KOPT-K1 (cell line): Measurements from ENCODE around the gene TRIM46.
"Not testable (repeated sequence)": the region's sequence is repeated elsewhere in the genome, so short reads cannot be mapped to it uniquely, and the experiment has no call there.

ENCODE experiments used
- H3K27ac ChIP-seq: fragments of 200-600 bp; sonication (generic); 2 replicates; pipeline ENCODE4 v1.5.1; 2016; ENCODE audit warnings: antibody characterized with exemption, mild to moderate bottlenecking, low read depth, low read length; ENCODE audit not compliant: poor library complexity, severe bottlenecking
- H3K36me3 ChIP-seq: fragments of 200-600 bp; sonication (generic); 2 replicates; pipeline ENCODE4 v1.5.1; 2017; ENCODE audit warnings: antibody characterized with exemption, mild to moderate bottlenecking, low read length, moderate library complexity; ENCODE audit not compliant: insufficient read depth
- H3K9me3 ChIP-seq: fragments of 200-600 bp; sonication (generic); 2 replicates; pipeline ENCODE4 v1.5.1; 2017; ENCODE audit warnings: antibody characterized with exemption, low read length, mild to moderate bottlenecking; ENCODE audit not compliant: insufficient read depth, poor library complexity, severe bottlenecking

TRIM46 gene

DNA sequence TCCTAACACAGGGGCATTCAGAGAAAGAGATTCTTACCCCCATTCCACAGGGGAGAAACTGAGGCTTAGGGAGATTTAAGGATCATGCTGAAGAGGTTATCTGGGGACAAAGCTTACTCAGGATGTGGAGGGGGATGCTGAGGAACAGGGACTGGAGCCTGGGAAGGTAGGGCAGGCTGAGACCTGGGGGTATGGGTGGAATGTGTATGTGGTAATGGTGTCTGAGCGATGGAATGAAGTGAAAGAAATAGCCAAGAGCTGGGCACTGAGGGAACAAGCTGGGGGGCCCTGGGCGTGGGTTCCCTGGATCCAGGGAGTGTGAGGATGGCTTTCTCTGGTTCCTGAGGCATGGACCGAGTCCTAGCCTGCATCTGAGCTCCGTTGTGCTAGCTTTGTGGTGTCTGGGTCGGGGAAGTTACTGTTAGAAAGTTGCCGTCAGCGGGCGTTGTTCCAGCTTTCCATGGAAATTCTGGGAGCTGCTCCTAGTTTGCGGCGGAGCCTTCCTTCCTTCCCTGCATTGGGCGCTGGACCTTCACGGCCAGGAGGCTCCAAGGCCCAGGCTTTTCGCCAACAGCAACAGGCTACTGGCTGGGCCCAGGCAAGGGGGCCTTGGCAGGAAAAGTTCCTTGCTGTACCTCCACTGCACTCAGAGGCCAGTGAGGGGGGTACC lies 37.9 kb downstream of the TRIM46 start:
- H3K27ac ChIP-seq, H3K9me3 ChIP-seq: not testable (repeated sequence)
- peaks cover 16% of the 10 kb centered on the region; the same call in 1 of the 2 replicates for H3K36me3 ChIP-seq

- H3K36me3 ChIP-seq = peaks cover 16% of the 10 kb centered on the region; the same call in 1 of the 2 replicates
- H3K27ac ChIP-seq, H3K9me3 ChIP-seq: not testable (repeated sequence)
These were observed 38.4 kb downstream of the TRIM46 start for GRCh38 chr1:155212051-155212440.

GRCh38 chr1:155214702-155215101 lies 41.1 kb downstream of the TRIM46 start:
- not testable (repeated sequence) for H3K9me3 ChIP-seq, H3K27ac ChIP-seq
- H3K36me3 ChIP-seq = peaks cover 21% of the 10 kb centered on the region; the same call in 1 of the 2 replicates

DNA sequence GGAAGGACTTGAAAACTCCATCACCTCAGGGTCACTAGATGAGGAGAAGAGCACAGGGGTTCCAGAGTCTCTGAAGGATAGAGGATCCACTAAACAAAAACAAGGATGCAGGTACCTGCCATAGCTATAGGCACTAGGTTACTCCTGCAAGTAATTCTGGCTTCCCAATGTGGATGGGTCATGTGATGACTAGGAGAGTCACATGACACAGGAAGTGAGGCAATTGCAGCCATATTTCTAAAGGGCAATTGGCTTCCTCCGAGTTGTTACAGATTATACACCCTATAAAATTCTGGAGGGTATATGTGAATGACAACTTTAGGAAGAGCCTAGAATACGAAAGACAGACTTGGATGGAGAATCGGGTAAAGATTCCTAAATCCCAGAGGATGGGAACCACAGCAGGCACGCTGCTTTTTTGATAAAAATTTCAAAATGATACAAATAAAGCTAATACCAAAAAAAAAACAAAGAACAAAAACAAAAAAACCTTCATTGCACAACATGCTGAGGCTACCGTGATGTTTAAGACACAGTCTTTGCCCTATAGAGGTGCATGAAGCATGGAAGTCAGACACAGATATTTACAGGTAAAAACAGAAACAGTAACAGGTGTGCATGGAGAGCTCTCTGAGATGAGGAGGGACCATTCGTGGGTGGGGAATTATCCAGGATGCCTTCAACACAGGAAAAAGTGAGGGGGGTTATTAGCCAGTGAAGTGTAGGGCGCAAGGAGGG lies 45.4 kb downstream of the TRIM46 start:
- peaks cover 27% of the 10 kb centered on the region; the same call in 1 of the 2 replicates for H3K36me3 ChIP-seq
- no peaks in the 10 kb centered on the region for H3K9me3 ChIP-seq
- no peak overlapping the region for H3K27ac ChIP-seq

GRCh38 chr1:155219592-155220031 lies 46.0 kb downstream of the TRIM46 start:
- H3K36me3 ChIP-seq = peaks cover 33% of the 10 kb centered on the region; the same call in 1 of the 2 replicates
- no peak overlapping the region for H3K27ac ChIP-seq
- no peaks in the 10 kb centered on the region for H3K9me3 ChIP-seq

DNA sequence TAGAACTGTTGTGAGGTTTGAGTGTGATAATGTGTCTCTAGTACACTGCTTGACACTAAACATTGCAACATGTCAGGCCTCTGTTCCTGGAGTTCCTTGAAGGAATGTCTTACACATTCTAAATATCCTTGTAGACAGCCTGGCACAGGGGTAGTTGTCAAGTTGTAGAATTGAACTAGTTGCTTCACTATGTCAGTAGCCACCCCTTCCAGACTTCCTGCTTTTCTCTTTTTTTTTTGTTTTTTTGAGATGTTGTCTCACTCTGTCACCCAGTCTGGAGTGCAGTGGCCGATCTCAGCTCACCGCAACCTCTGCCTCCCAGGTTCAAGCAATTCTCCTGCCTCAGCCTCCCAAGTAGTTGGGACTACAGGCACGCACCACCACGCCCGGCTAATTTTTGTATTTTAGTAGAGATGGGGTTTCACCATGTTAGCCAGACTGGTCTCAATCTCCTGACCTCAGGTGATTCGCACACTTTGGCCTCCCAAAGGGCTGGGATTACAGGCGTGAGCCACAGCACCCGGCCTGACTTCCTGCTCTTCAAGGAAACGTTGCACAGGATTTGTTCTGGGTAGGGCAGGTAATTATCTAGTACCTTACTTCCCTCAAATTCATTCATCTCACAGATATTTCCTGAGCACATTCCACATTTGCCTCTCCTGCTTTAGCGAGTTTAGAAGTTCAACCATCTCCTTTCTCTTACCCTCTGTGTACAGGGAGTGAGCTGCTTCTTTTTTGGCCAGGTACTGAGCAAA lies 46.7 kb downstream of the TRIM46 start:
- not testable (repeated sequence) for H3K9me3 ChIP-seq, H3K27ac ChIP-seq
- H3K36me3 ChIP-seq = peaks cover 33% of the 10 kb centered on the region; the same call in 1 of the 2 replicates

DNA sequence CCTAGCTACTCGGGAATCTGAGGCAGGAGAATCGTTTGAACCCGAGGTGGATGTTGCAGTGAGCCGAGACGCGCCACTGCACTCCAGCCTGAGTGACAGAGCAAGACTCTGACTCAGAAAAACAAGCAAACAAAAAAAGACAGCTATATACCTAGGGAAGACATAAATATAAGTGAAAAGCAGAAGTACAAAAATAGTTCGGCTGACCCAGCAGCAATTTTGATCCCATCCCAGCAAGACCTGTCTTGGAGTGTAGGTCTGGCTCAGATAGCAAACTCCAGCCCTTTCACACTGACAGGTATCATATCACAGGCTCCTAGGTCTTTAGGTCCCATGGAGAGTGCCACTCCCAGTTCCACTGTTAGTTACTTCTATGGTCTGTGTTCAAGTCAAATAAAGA lies 49.4 kb downstream of the TRIM46 start:
- Histone ChIP-seq H3K9me3 (no peaks in the 10 kb centered on the region), H3K36me3 (peaks cover 25% of the 10 kb centered on the region; the same call in 1 of the 2 replicates), H3K27ac (no peak overlapping the region)

DNA sequence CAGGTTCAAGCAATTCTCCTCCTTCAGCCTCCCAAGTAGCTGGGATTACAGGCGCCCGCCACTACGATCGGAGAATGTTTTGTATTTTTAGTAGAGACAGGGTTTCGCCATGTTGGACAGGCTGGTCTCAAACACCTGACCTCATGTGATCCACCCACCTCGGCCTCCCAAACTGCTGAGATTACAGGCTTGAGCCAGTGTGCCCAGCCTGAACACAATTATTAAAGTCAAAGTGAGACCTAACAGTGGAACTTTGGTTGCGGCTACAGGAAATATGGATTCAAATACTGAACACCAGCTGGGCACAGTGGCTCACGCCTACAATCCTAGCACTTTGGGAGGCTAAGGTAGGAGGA lies 51.7 kb downstream of the TRIM46 start:
- peak overlapping the region; percentile 97 for H3K27ac ChIP-seq

GRCh38 chr1:155226188-155226909 lies 52.7 kb downstream of the TRIM46 start:
- peak overlapping the region; percentile 97 for H3K27ac ChIP-seq
- peaks cover 25% of the 10 kb centered on the region; the same call in 1 of the 2 replicates for H3K36me3 ChIP-seq

More for the DNA sequence above, 51.7 kb downstream of the TRIM46 start:
- peaks cover 25% of the 10 kb centered on the region; the same call in 1 of the 2 replicates for H3K36me3 ChIP-seq
- H3K9me3 ChIP-seq = not testable (repeated sequence)

DNA sequence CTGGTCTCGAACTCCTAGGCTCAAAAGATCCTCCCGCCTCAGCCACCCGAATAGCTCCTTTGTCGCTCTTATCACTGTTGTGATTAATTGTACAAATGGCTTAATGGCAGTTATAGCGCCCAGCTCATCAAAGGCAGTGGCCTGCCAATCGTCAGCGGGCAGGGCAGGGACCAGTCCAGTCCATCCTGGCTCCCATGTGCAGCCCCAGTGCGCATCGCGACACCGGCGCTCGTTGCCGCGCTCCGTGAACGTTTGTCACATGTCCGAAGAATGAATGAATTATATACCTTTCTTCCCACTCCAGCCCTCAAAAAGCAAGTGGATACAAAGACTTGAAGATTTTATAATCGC lies 53.2 kb downstream of the TRIM46 start:
- H3K9me3 ChIP-seq = no peaks in the 10 kb centered on the region
- H3K27ac ChIP-seq = peak overlapping the region; percentile 97
- H3K36me3 ChIP-seq = peaks cover 25% of the 10 kb centered on the region; the same call in 1 of the 2 replicates

More at GRCh38 chr1:155226188-155226909, 52.7 kb downstream of the TRIM46 start:
- H3K9me3 ChIP-seq = no peaks in the 10 kb centered on the region

GRCh38 chr1:155227261-155228095 lies 53.8 kb downstream of the TRIM46 start:
- no peaks in the 10 kb centered on the region for H3K9me3 ChIP-seq
- peak overlapping the region; percentile 97 for H3K27ac ChIP-seq
- H3K36me3 ChIP-seq = peaks cover 25% of the 10 kb centered on the region; the same call in 1 of the 2 replicates

- H3K27ac ChIP-seq = peak overlapping the region; percentile 97
- peaks cover 25% of the 10 kb centered on the region; the same call in 1 of the 2 replicates for H3K36me3 ChIP-seq
- no peaks in the 10 kb centered on the region for H3K9me3 ChIP-seq
These were observed 54.4 kb downstream of the TRIM46 start for GRCh38 chr1:155228096-155228427.

DNA sequence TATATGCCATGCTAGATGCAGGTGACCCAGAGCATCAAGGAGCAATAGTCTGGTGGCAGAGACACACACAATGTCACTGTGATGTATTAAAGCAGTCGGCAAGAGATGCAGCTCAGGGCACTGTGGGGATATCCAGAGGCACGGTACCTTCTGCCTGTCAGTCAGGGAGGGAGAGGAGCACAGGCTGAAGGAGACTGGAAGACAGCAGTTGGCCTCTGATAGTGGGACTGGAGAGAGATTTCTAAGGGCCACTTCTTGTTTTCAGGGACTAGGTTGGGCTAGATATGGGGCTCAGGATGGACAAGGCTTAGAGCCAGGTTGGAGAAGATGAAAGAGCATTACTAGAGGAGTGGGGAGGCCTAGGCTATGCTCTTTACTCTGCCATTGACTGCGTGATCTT lies 57.7 kb downstream of the TRIM46 start:
- not testable (repeated sequence) for H3K9me3 ChIP-seq, H3K27ac ChIP-seq
- peaks cover 11% of the 10 kb centered on the region; the same call in 1 of the 2 replicates for H3K36me3 ChIP-seq
